Measurements from ENCODE around the gene IRAK2. TPM values are rescaled to one million over a fixed set of nuclear protein-coding genes. Genes with fewer than 3 reads are reported as not detected.

The IRAK2 gene
- total RNA-seq (10 to 100 TPM in 3 of 7 donors, 1 to 10 TPM in 4; 4.8 to 11.8 (median 9.4) TPM), polyA plus RNA-seq (1 to 10 TPM; 1.4 to 3.4 (median 2.7) TPM)
- long read RNA-seq, donor 1, partial matches to known transcripts: 0 of 1 reads
- long read RNA-seq, donor 1, other reads (novel, unspliced or antisense): 0 of 1 reads
- long read RNA-seq, donor 2: 0 reads

GRCh38 chr3:10164546-10165393 lies at the start of gene IRAK2:
Gene IRAK2, plus strand, starts transcription at chr3:10164919. Its CDS starts 36 bp downstream, at chr3:10164955.
- H3K4me1 ChIP-seq: peaks cover 3 to 75% (median 34%) of the 10 kb centered on the region in 6 donors
- peak within 1 kb of the TSS; percentile 81 to 95 (median 83) for H3K4me3 ChIP-seq
- peaks cover 0 to 15% (median 12%) of the 10 kb centered on the region in 8 donors for H3K9me3 ChIP-seq
- H3K27ac ChIP-seq: peak within 1 kb of the TSS; percentile 63 to 92 (median 84)
- intact Hi-C loops (cut with DNase I; ENCODE audit: low total_unique reads): loop anchor here (10.0 kb wide), 1 partner anchor 60 kb away; no protein-coding TSS in a partner anchor
- TF ChIP-seq POLR2A (IDR thresholded peaks at IDR 0.05) (no peak), POLR2AphosphoS5 (IDR thresholded peaks at IDR 0.05) (peak; percentile 83 to 89 (median 86)), CTCF (IDR thresholded peaks at IDR 0.05 in 8 of 11, conservative IDR thresholded peaks at IDR 0.05 in 3 of 11) (peak; percentile 58 to 98 (median 95))
- H3K27me3 ChIP-seq (replicated peaks in 1 of 7): no peaks in the 10 kb centered on the region
- 2 to 7% (median 3%) methylated on average over 27 to 76 of the region's 76 CpGs for WGBS, 5 donors
- peak; percentile 95 for DNase-seq
- peaks cover 0 to 12% (median 0%) of the 10 kb centered on the region in 6 donors for H3K36me3 ChIP-seq

- H3K36me3 ChIP-seq: peaks cover 0 to 25% (median 0%) of the 10 kb centered on the region in 6 donors
- peak within 1 kb of the TSS; percentile 84 to 96 (median 94) for H3K4me3 ChIP-seq
- peak within 1 kb of the TSS; percentile 64 to 93 (median 89) for H3K27ac ChIP-seq
- H3K9me3 ChIP-seq: no peaks in the 10 kb centered on the region
- H3K4me1 ChIP-seq: peaks cover 18 to 55% (median 44%) of the 10 kb centered on the region in 6 donors
- intact Hi-C loops (cut with DNase I; ENCODE audit: low total_unique reads): no loop called here
- WGBS, 5 donors: 0 to 1% (median 0%) methylated on average over 40 to 54 of the region's 54 CpGs
- H3K27me3 ChIP-seq (replicated peaks in 1 of 7): no peaks in the 10 kb centered on the region
- TF ChIP-seq CTCF (IDR thresholded peaks at IDR 0.05 in 8 of 11, conservative IDR thresholded peaks at IDR 0.05 in 3 of 11) (peak in 2 of 11 experiments; percentile 14 to 36), POLR2AphosphoS5 (IDR thresholded peaks at IDR 0.05) (peak; percentile 96 to 99 (median 98)), POLR2A (IDR thresholded peaks at IDR 0.05) (peak in 2 of 3 donors; percentile 62 to 87)
- DNase-seq: peak; percentile 98
These were observed 49.2 kb upstream of the IRAK2 start, which contains the start of gene BRK1 for GRCh38 chr3:10115326-10116137. Gene BRK1, plus strand, starts transcription at chr3:10115675. Its CDS starts 27 bp downstream, at chr3:10115702.

GRCh38 chr3:10116138-10116460 lies 48.6 kb upstream of the IRAK2 start:
- no peaks in the 10 kb centered on the region for H3K9me3 ChIP-seq
- H3K4me3 ChIP-seq: peak overlapping the region; percentile 84 to 96 (median 94)
- peaks cover 18 to 56% (median 44%) of the 10 kb centered on the region in 6 donors for H3K4me1 ChIP-seq
- no peak for TF ChIP-seq POLR2AphosphoS5 (IDR thresholded peaks at IDR 0.05)
- no peak for TF ChIP-seq CTCF (IDR thresholded peaks at IDR 0.05 in 8 of 11, conservative IDR thresholded peaks at IDR 0.05 in 3 of 11)
- no peak for TF ChIP-seq POLR2A (IDR thresholded peaks at IDR 0.05)
- DNase-seq: no peak
- no peaks in the 10 kb centered on the region for H3K27me3 ChIP-seq (replicated peaks in 1 of 7)
- peaks cover 0 to 31% (median 0%) of the 10 kb centered on the region in 6 donors for H3K36me3 ChIP-seq
- H3K27ac ChIP-seq: peak overlapping the region; percentile 64 to 93 (median 89)
- intact Hi-C loops (cut with DNase I; ENCODE audit: low total_unique reads): no loop called here
- WGBS, 5 donors: 0 to 1% (median 0%) methylated on average over 10 of the region's 10 CpGs
